OCI-LY3 (cell line): ENCODE measurements around the gene PCDHB12.

Source experiments
- H2AFZ ChIP-seq: fragments of 200-600, 300-600 bp; shearing (Covaris generic); 2 replicates; pipeline ENCODE4 v1.6.0; 2014; ENCODE audit warnings: antibody characterized with exemption, low read depth, low read length
- H3K27ac ChIP-seq: fragments of 200-600, 300-600 bp; sonication (generic); 2 replicates; pipeline ENCODE4 v1.5.1; 2014; ENCODE audit warnings: mild to moderate bottlenecking, low read length, moderate library complexity, mixed read lengths
- H3K27me3 ChIP-seq: fragments of 200-600, 300-600 bp; sonication (generic); 2 replicates; pipeline ENCODE4 v1.6.1; 2014; ENCODE audit warnings: low read depth, low read length, mixed read lengths
- H3K36me3 ChIP-seq: fragments of 200-600, 300-600 bp; sonication (generic); replicated peaks from 2 replicates; pipeline ENCODE3; 2014; ENCODE audit warnings: low read depth, low read length, mixed read lengths
- H3K4me1 ChIP-seq: fragments of 300-600, 200-600 bp; sonication (generic); 2 replicates; pipeline ENCODE4 v1.6.1; 2014; ENCODE audit warnings: low read length, mixed read lengths
- H3K4me2 ChIP-seq: fragments of 200-600, 300-600 bp; sonication (generic); 2 replicates; pipeline ENCODE4 v1.6.1; 2014; ENCODE audit warnings: low read length, mixed read lengths
- H3K4me3 ChIP-seq: fragments of 300-600, 200-600 bp; sonication (generic); 2 replicates; pipeline ENCODE4 v1.5.1; 2014; ENCODE audit warnings: antibody characterized with exemption, mild to moderate bottlenecking, low read length, moderate library complexity
- H3K79me2 ChIP-seq: fragments of 300-600, 200-600 bp; shearing (Covaris generic); 2 replicates; pipeline ENCODE4 v1.6.1; 2014; ENCODE audit warnings: mild to moderate bottlenecking, low read length, mixed read lengths
- H3K9ac ChIP-seq: fragments of 300-600, 200-600 bp; shearing (Covaris generic); 2 replicates; pipeline ENCODE4 v1.6.0; 2014; ENCODE audit warnings: mild to moderate bottlenecking, low read length, moderate library complexity
- H3K9me3 ChIP-seq: fragments of 200-600, 300-600 bp; shearing (Covaris generic); 2 replicates; pipeline ENCODE4 v1.6.1; 2014; ENCODE audit warnings: low read length, mixed read lengths; ENCODE audit not compliant: insufficient read depth
- H4K20me1 ChIP-seq: fragments of 200-600, 300-600 bp; sonication (generic); 2 replicates; pipeline ENCODE4 v1.6.1; 2016; ENCODE audit warnings: low read length, mixed read lengths; ENCODE audit not compliant: insufficient read depth
- CTCF ChIP-seq: fragments of 200-600, 300-600 bp; sonication (generic); IDR thresholded peaks from 2 replicates; pipeline ENCODE4 v1.5.1; 2014; ENCODE audit warnings: antibody characterized with exemption, low read length, low read depth
- EZH2phosphoT487 ChIP-seq: fragments of 200-600 bp; shearing (Covaris generic); IDR thresholded peaks from 2 replicates; pipeline ENCODE4 v1.6.1; 2018; ENCODE audit warnings: antibody characterized with exemption, mixed run types, low read depth

Gene PCDHB12

GRCh38 chr5:141258948-141259347, 50.4 kb downstream of the PCDHB12 start:
- H4K20me1 ChIP-seq: no peaks in the 10 kb centered on the region
- no peak overlapping the region for H3K4me3 ChIP-seq
- H3K4me2 ChIP-seq: no peak overlapping the region
- H2AFZ ChIP-seq: no peak overlapping the region
- no peaks in the 10 kb centered on the region for H3K27me3 ChIP-seq
- H3K9ac ChIP-seq: no peak overlapping the region
- TF ChIP-seq EZH2phosphoT487 (no peak), CTCF (no peak)
- H3K36me3 ChIP-seq: no peaks in the 10 kb centered on the region
- H3K79me2 ChIP-seq: no peaks in the 10 kb centered on the region
- 0 out of 2 replicates have a peak, but pooled peaks cover 12% of the 10 kb centered on the region for H3K9me3 ChIP-seq
- no peaks in the 10 kb centered on the region for H3K4me1 ChIP-seq
- no peak overlapping the region for H3K27ac ChIP-seq

- H3K9ac ChIP-seq: no peak overlapping the region
- no peak overlapping the region for H3K27ac ChIP-seq
- H3K4me3 ChIP-seq: no peak overlapping the region
- no peak for TF ChIP-seq EZH2phosphoT487
- no peak for TF ChIP-seq CTCF
- H3K9me3 ChIP-seq: 0 out of 2 replicates have a peak, but pooled peaks cover 12% of the 10 kb centered on the region
- H3K4me1 ChIP-seq: no peaks in the 10 kb centered on the region
- H4K20me1 ChIP-seq: no peaks in the 10 kb centered on the region
- H3K4me2 ChIP-seq: no peak overlapping the region
- no peak overlapping the region for H2AFZ ChIP-seq
- H3K79me2 ChIP-seq: no peaks in the 10 kb centered on the region
- no peaks in the 10 kb centered on the region for H3K27me3 ChIP-seq
- no peaks in the 10 kb centered on the region for H3K36me3 ChIP-seq
These were observed 52.1 kb downstream of the PCDHB12 start for GRCh38 chr5:141260458-141261237.

GRCh38 chr5:141261238-141261546, 52.7 kb downstream of the PCDHB12 start:
- Histone ChIP-seq H3K27me3 (no peaks in the 10 kb centered on the region), H3K4me1 (no peaks in the 10 kb centered on the region), H3K9me3 (0 out of 2 replicates have a peak, but pooled peaks cover 12% of the 10 kb centered on the region), H3K4me3 (no peak overlapping the region), H4K20me1 (no peaks in the 10 kb centered on the region), H3K27ac (no peak overlapping the region), H3K79me2 (no peaks in the 10 kb centered on the region), H3K9ac (no peak overlapping the region), H3K36me3 (no peaks in the 10 kb centered on the region), H3K4me2 (no peak overlapping the region), H2AFZ (no peak overlapping the region)
- TF ChIP-seq EZH2phosphoT487: no peak
- TF ChIP-seq CTCF: no peak
